Lower leg skin (tissue), 4 donors: Measurements from ENCODE around the gene PNPLA2. TPM values are rescaled to one million over a fixed set of nuclear protein-coding genes. Genes with fewer than 3 reads are reported as not detected.

ENCODE experiments used
- DNase-seq, 2 donors: peaks; one replicate each; pipeline ENCODE4 v3.0.0-alpha.2; 2019; ENCODE audit warnings: low spot score in 2 of 2
- H3K4me3 ChIP-seq: fragments of 200-600 bp; sonication (generic); 2 replicates; pipeline ENCODE4 v1.5.1; 2017; ENCODE audit warnings: mild to moderate bottlenecking, low read depth; ENCODE audit not compliant: poor library complexity, severe bottlenecking
- CTCF ChIP-seq, 3 donors: fragments of 450-650 bp; IDR thresholded peaks; one replicate each; pipeline ENCODE4 v1.5.1; 2016; ENCODE audit warnings: antibody characterized with exemption in 3 of 3, mild to moderate bottlenecking in 3 of 3, moderate library complexity in 2 of 3
- POLR2A ChIP-seq, 2 donors: fragments of 450-650 bp; IDR thresholded peaks; one replicate each; pipeline ENCODE4 v1.6.1; 2016 to 2017; ENCODE audit warnings: antibody characterized with exemption in 2 of 2, mild to moderate bottlenecking in 1 of 2, moderate library complexity in 1 of 2
- WGBS, 2 donors: methylation state at CpG; one replicate each; pipeline ENCODE4 v1.1.5; 2018; 5-methylcytosine and 5-hydroxymethylcytosine counted together
- intact Hi-C: fragments of 100-400 bp; cut with DNase I; formaldehyde crosslinking; loops from one replicate; pipeline ENCODE4 v1.15.0; 2023; ENCODE audit warnings: low total_unique reads
- total RNA-seq, 4 donors: library from RNA; depleted of rRNA; stranded (reverse); fragments of >200 nt; gene quantifications; one replicate each; pipeline ENCODE4 v1.1.0, GENCODE V29; 2016

Gene PNPLA2
- total RNA-seq, 4 donors from 2014 or later, result 55.5 to 99.7 (median 72.4) TPM

GRCh38 chr11:792873-793272 lies 25.8 kb upstream of the PNPLA2 start:
- intact Hi-C loops, result no loop called here
- no peak for DNase-seq
- TF ChIP-seq CTCF (IDR thresholded peaks at IDR 0.05) (no peak), POLR2A (IDR thresholded peaks at IDR 0.05) (no peak)
- WGBS, 2 donors, result 85 to 87% methylated on average over 4 to 12 of the region's 13 CpGs
- H3K4me3 ChIP-seq, result no peak overlapping the region

DNA sequence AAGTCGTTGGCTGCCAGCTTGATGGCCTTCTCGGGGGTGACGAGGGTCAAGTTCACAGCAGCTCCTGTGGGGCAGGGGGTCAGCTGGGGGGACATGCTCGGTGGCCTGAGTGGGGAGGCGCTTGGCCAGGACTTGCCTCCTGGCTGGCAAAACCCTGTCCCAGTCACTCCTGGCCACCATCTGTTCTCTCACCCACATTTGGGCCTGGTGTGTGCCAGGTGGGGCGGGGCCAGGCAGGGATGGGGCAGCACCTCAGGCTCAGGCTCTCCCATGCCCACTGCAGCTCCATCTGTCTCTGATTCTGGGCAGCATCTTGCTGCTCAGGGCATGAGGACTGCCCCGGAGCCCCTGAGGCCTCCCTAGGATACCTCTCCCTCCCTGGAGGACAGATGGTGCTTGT lies 25.2 kb upstream of the PNPLA2 start:
- intact Hi-C loops, result no loop called here
- no peak for TF ChIP-seq POLR2A (IDR thresholded peaks at IDR 0.05)
- TF ChIP-seq CTCF (IDR thresholded peaks at IDR 0.05), result no peak

DNA sequence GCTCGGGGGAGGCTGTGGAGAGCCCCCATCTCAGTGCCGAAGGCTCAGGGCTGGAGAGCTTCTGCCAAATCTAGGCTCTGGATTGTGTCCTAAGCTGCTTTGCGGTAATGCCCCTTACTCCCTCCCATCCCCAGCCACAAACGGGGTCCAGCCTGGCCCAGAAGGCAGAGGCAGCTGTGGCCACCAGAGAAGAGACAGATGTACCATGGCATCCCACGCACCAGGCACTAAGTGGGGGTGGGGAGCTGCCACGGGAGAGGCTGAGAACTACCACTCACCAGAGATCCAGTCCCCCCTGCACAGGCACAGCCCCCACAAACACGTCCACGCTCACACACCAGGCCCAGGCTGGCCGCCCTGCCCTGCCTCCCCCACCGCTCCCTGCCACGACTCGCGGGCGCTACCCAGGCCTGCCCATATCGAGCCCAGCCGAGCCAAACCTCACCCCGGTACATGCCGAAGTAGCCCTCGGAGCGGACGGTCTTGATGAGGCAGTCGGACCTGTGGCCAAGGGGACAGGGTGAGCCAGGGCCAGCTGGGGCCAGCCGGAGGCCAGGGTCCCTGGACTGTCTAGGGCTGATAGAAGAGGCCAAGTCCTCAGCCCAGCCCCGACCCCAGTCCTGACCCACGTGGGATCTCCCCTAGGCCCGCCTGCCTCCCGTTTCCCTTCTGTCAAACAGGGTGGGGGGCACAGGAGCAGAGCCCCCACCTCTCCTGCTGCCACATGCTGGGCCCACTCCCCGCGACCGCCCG lies 24.5 kb upstream of the PNPLA2 start:
- DNase-seq, result no peak
- intact Hi-C loops, result no loop called here
- TF ChIP-seq POLR2A (IDR thresholded peaks at IDR 0.05) (no peak), CTCF (IDR thresholded peaks at IDR 0.05) (no peak)
- 90% methylated on average over 27 to 31 of the region's 31 CpGs for WGBS, 2 donors
- H3K4me3 ChIP-seq, result no peak overlapping the region

More for the DNA sequence above, 25.2 kb upstream of the PNPLA2 start:
- no peak overlapping the region for H3K4me3 ChIP-seq
- no peak for DNase-seq
- 83 to 86% methylated on average over 6 to 7 of the region's 7 CpGs for WGBS, 2 donors

DNA sequence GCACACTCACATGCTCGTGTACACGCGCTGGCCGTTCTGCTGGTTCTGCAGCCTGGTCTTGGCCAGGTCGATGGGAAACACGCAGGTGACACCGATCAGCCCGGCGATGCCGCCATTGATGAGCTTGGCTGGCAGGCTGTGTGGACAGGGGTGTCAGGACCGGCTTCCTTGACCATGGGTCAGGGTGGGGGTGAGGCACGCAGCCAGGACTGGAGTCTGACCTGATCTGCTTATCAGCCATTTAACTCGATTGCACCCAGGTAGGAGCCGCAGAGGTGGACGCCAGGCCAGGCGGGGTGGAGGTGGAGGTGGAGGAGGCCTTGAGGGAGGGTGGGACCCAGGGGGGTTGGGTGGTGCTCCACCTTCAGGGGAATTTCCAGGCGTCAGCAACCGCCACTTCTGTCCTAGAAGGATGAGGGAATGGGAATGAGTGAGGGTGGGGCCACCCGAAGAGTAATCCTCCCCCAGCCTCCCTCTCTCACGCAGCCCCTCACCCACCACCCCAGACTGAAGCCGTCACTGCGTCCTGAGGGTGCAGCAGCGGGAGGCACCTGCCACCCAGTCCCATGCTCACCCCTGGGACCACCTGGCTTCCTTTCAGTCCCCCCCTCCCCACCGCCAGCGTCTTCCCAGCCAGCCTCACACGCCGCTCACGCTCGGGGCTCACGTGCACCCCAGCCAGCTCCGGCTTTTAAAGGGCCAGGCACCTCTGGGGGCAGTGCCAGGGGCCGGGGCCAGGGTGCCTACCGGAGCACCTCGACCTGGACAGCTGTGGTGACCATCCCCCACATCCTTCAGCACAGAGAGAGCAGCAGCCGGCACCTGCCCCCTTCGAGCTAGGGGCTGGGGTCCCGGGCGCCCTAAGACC lies 23.7 kb upstream of the PNPLA2 start:
- WGBS, 2 donors, result 43 to 50% methylated on average over 24 to 36 of the region's 38 CpGs
- intact Hi-C loops, result no loop called here
- DNase-seq, result no peak
- H3K4me3 ChIP-seq, result no peak overlapping the region
- no peak for TF ChIP-seq POLR2A (IDR thresholded peaks at IDR 0.05)
- no peak for TF ChIP-seq CTCF (IDR thresholded peaks at IDR 0.05)

GRCh38 chr11:795634-796564 lies 22.8 kb upstream of the PNPLA2 start:
- WGBS, 2 donors, result 2 to 4% methylated on average over 15 to 26 of the region's 26 CpGs
- TF ChIP-seq CTCF (IDR thresholded peaks at IDR 0.05), result no peak
- peak overlapping the region; percentile 14 for H3K4me3 ChIP-seq
- DNase-seq, result peak; percentile 63 to 94
- intact Hi-C loops, result no loop called here
